CD8-positive, alpha-beta memory T cell (primary cell): ENCODE results near the gene TESMIN. TPM values are rescaled to one million over a fixed set of nuclear protein-coding genes. Genes with fewer than 3 reads are reported as not detected.
A peak's percentile ranks its signal among the peaks of the same experiment; 100 is the strongest.

Experiments
- CTCF ChIA-PET: fragments of 350-600 bp; sonication (Branson Sonifier 250); formaldehyde crosslinking; loops from one replicate; lab custom pipeline; 2021; ENCODE audit warnings: antibody characterized with exemption; lab: Charles Lee
- POLR2A ChIA-PET: fragments of 350-600 bp; sonication (Branson Sonifier 250); formaldehyde crosslinking; loops from one replicate; lab custom pipeline; 2021; ENCODE audit warnings: antibody characterized with exemption; lab: Charles Lee
- DNase-seq, 5 donors: peaks; one replicate each; pipeline versions ENCODE4 v3.0.0 to v3.0.0-alpha.2; 2020 to 2022; ENCODE audit warnings: mixed read lengths in 1 of 5
- H3K27ac ChIP-seq: one replicate; pipeline ENCODE4 v1.7.0; 2013; ENCODE audit warnings: low read depth, mild to moderate bottlenecking, low read length, moderate library complexity
- H3K27me3 ChIP-seq: 2 replicates; pipeline ENCODE4 v1.7.0; 2013; ENCODE audit warnings: low read length, mild to moderate bottlenecking; ENCODE audit not compliant: insufficient read depth, poor library complexity, severe bottlenecking
- H3K36me3 ChIP-seq: 2 replicates; pipeline ENCODE4 v1.7.0; 2013; ENCODE audit warnings: mild to moderate bottlenecking, low read length, moderate library complexity; ENCODE audit not compliant: insufficient read depth
- H3K4me1 ChIP-seq: 2 replicates; pipeline ENCODE4 v1.7.0; 2013; ENCODE audit warnings: mild to moderate bottlenecking, low read length, moderate library complexity; ENCODE audit not compliant: insufficient read depth
- H3K4me3 ChIP-seq: 2 replicates; pipeline ENCODE4 v1.7.0; 2013; ENCODE audit warnings: mild to moderate bottlenecking, low read length
- H3K9me3 ChIP-seq: 2 replicates; pipeline ENCODE4 v1.7.0; 2013; ENCODE audit warnings: mild to moderate bottlenecking, low read length
- H3K27ac Mint-ChIP-seq, 8 donors: one replicate each; pipeline ENCODE4 v1.8.0; 2020 to 2021; ENCODE audit warnings: mixed read lengths in 8 of 8, mild to moderate bottlenecking in 6 of 8, inconsistent platforms in 3 of 8, moderate library complexity in 3 of 8
- H3K27me3 Mint-ChIP-seq, 2 donors: one replicate each; pipeline ENCODE4 v1.8.0; 2020 to 2021; ENCODE audit warnings: mixed read lengths in 2 of 2, mild to moderate bottlenecking in 1 of 2, moderate library complexity in 1 of 2
- H3K36me3 Mint-ChIP-seq, 3 donors: one replicate each; pipeline ENCODE4 v1.8.0; 2020 to 2021; ENCODE audit warnings: mixed read lengths in 3 of 3, inconsistent platforms in 1 of 3, mild to moderate bottlenecking in 1 of 3
- H3K4me1 Mint-ChIP-seq, 3 donors: one replicate each; pipeline ENCODE4 v1.8.0; 2020 to 2021; ENCODE audit warnings: mixed read lengths in 3 of 3, inconsistent platforms in 1 of 3, mild to moderate bottlenecking in 1 of 3
- H3K4me3 Mint-ChIP-seq, 7 donors: one replicate each; pipeline ENCODE4 v1.8.0; 2020 to 2021; ENCODE audit warnings: mixed read lengths in 7 of 7, mild to moderate bottlenecking in 6 of 7, moderate library complexity in 4 of 7, inconsistent platforms in 2 of 7
- H3K9me3 Mint-ChIP-seq, 5 donors: one replicate each; pipeline ENCODE4 v1.8.0; 2020 to 2022; ENCODE audit warnings: mixed read lengths in 5 of 5, mild to moderate bottlenecking in 3 of 5, moderate library complexity in 2 of 5, inconsistent platforms in 1 of 5
- polyA plus RNA-seq: library from polyadenylated mRNA; unstranded; fragments of 300-500 nt; fragmentation: Illumina TruSeq; gene quantifications from one replicate; pipeline ENCODE4 v1.2.3, GENCODE V29; 2021
- total RNA-seq, 2 experiments: library from RNA; stranded (reverse); gene quantifications; one replicate each; pipeline ENCODE4 v1.2.3, GENCODE V29; 2021

TESMIN gene
- total and polyA plus RNA-seq, 3 experiments from 2014 or later = 1.3 to 3.2 (median 1.3) TPM

DNA sequence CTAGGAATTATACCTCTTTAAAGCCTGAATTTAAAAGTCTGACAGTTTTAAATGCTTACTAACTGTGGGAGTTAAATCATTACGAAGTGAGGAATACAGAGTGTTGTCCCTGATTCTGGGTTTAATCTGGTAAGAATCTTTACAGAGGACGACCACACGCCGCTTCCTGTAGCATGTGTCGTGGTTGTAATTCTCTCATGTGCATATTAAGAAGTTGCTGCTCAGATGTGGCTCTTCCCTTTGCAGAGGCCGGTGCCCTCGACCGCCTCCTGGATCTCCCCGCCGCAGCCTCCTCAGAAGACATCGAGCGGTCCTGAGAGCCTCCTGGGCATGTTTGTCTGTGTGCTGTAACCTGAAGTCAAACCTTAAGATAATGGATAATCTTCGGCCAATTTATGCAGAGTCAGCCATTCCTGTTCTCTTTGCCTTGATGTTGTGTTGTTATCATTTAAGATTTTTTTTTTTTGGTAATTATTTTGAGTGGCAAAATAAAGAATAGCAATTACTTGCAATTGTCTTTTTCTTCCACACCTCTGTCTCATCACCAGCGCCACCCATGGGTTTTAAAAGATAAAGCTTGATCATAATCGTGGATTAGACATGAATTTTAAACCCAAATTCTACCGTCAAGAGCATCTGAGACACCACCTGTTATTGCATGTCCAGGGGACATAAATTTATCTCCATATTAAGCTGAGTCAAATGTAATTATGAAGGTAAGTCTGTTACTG is 60.5 kb downstream of the TESMIN start:
- peak in 2 of 5 donors; percentile 22 to 45 for DNase-seq
- peak overlapping the region in 6 of 7 donors; percentile 54 to 82 (median 74) for H3K4me3 Mint-ChIP-seq
- H3K27me3 ChIP-seq = peaks cover 5% of the 10 kb centered on the region
- ChIA-PET CTCF (no interaction called here), POLR2A (no interaction called here)
- H3K36me3 Mint-ChIP-seq = no peaks in the 10 kb centered on the region
- H3K4me3 ChIP-seq = no peak overlapping the region
- no peaks in the 10 kb centered on the region for H3K36me3 ChIP-seq
- H3K27ac Mint-ChIP-seq = peak overlapping the region in 7 of 8 donors; percentile 27 to 66 (median 43)
- no peaks in the 10 kb centered on the region for H3K9me3 ChIP-seq
- no peak overlapping the region for H3K27ac ChIP-seq
- peaks cover 22 to 27% (median 26%) of the 10 kb centered on the region in 3 donors for H3K4me1 Mint-ChIP-seq
- peaks cover 0 to 5% (median under 1%) of the 10 kb centered on the region in 5 donors for H3K9me3 Mint-ChIP-seq
- peaks cover 22 to 35% of the 10 kb centered on the region in 2 donors for H3K27me3 Mint-ChIP-seq
- H3K4me1 ChIP-seq = peaks cover 18% of the 10 kb centered on the region

DNA sequence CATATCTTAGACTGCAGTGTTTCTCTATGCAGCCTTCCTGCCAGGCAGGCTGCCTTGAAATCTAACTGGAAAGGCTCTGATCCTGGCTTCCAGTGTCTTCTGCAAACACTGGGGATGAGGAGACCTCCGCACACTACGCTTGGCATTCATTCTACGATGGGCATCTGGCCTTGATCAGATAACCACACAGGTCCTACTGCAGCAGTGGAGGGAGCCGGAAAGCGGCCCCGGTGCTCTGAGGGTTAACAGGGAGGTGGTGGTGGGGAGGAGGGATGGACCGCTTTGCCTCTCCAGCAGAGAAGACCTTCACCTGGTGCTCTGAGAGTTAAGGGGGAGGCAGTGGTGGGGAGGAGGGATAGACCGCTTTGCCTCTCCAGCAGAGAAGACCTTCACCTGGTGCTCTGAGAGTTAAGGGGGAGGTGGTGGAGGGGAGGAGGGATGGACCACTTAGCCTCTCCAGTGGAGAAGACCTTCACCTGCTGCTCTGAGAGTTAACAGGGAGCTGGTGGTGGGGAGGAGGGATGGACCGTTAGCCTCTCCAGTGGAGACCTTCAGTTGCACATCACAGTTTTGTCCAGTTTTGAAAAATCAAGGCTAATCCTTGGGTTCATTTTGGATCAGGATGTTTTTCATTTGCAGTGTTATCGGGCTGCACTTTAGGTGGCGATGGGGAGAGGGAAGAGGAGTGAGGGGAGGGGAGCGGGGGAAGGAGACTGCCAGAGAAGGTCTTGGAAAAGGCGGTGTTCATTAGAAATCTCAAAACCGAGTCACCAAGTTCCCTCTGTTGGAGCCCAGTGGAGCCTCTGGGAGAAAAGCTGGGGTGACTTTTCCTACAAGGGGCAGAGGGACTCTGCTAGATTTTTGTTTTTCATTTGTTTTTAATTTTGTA is 61.3 kb downstream of the TESMIN start:
- peaks cover 6% of the 10 kb centered on the region for H3K27me3 ChIP-seq
- no peak overlapping the region for H3K4me3 ChIP-seq
- H3K9me3 Mint-ChIP-seq = no peaks in the 10 kb centered on the region
- ChIA-PET POLR2A (no interaction called here), CTCF (no interaction called here)
- peaks cover 18% of the 10 kb centered on the region for H3K4me1 ChIP-seq
- no peak for DNase-seq
- H3K4me1 Mint-ChIP-seq = peaks cover 22 to 33% (median 27%) of the 10 kb centered on the region in 3 donors
- no peaks in the 10 kb centered on the region for H3K36me3 ChIP-seq
- no peak overlapping the region for H3K27ac ChIP-seq
- H3K27me3 Mint-ChIP-seq = peaks cover 27 to 42% of the 10 kb centered on the region in 2 donors
- peak overlapping the region in 4 of 8 donors; percentile 8 to 66 (median 54) for H3K27ac Mint-ChIP-seq
- no peaks in the 10 kb centered on the region for H3K36me3 Mint-ChIP-seq
- H3K4me3 Mint-ChIP-seq = peak overlapping the region in 3 of 7 donors; percentile 71 to 82 (median 77)
- no peaks in the 10 kb centered on the region for H3K9me3 ChIP-seq

DNA sequence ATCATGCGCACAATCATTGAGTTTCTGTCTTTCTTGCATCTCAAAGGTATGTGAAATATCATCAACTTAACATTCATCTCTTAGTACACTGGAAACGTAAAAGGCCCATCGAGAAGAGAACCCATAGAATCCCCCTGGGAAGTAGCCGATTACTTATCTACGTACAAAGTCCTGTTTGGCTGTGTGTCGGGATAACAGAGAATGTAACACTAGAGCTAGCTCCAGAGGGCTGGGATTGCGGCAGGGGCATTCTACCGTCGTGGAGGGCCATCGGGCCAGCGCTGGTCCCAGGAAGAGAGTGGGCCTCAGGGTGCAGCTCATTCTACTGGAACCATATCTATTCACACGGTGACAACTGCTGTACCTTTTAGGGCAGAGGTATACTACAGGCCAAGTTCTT is 62.4 kb downstream of the TESMIN start:
- Mint-ChIP-seq H3K36me3 (no peaks in the 10 kb centered on the region), H3K9me3 (no peaks in the 10 kb centered on the region), H3K4me1 (peaks cover 22 to 33% (median 27%) of the 10 kb centered on the region in 3 donors), H3K4me3 (no peak overlapping the region), H3K27me3 (peaks cover 25 to 42% of the 10 kb centered on the region in 2 donors), H3K27ac (no peak overlapping the region)
- peaks cover 10% of the 10 kb centered on the region for H3K27me3 ChIP-seq
- H3K27ac ChIP-seq = no peak overlapping the region
- H3K4me3 ChIP-seq = no peak overlapping the region
- H3K36me3 ChIP-seq = no peaks in the 10 kb centered on the region
- peaks cover 18% of the 10 kb centered on the region for H3K4me1 ChIP-seq
- CTCF ChIA-PET = no interaction called here
- POLR2A ChIA-PET = no interaction called here
- no peaks in the 10 kb centered on the region for H3K9me3 ChIP-seq
- DNase-seq = no peak

DNA sequence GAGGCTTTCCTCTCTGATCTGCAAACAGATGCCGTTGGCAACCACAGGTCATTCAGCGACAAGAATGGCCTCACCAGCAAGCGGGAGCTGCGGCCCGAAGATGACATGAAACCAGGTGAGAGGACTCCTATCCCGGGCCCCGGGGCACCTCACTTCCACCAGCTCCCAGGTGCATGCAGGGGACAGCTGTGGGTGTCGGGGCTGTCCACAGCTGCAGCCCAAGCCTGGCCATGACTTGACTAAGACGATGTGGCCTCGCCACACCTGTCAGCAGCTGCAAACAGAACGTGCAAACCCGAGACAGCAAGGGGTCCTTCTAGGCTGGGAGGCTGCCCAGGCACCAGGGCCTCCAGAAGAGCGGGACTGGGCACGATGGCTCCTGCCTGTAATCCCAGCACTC is 63.3 kb downstream of the TESMIN start:
- peaks cover 14% of the 10 kb centered on the region for H3K27me3 ChIP-seq
- H3K4me3 ChIP-seq = no peak overlapping the region
- Mint-ChIP-seq H3K36me3 (no peaks in the 10 kb centered on the region), H3K27me3 (peaks cover 33 to 38% of the 10 kb centered on the region in 2 donors), H3K27ac (no peak overlapping the region), H3K4me1 (peaks cover 23 to 33% (median 27%) of the 10 kb centered on the region in 3 donors), H3K9me3 (no peaks in the 10 kb centered on the region), H3K4me3 (no peak overlapping the region)
- no peaks in the 10 kb centered on the region for H3K36me3 ChIP-seq
- H3K4me1 ChIP-seq = peaks cover 18% of the 10 kb centered on the region
- no peaks in the 10 kb centered on the region for H3K9me3 ChIP-seq
- POLR2A ChIA-PET = no interaction called here
- CTCF ChIA-PET = interaction anchor here (1.0 to 1.2 kb wide), 2 partner anchors 10 to 156 kb away, joined by 3 to 4 read pairs; no protein-coding TSS in a partner anchor
- no peak for DNase-seq
- H3K27ac ChIP-seq = no peak overlapping the region

DNA sequence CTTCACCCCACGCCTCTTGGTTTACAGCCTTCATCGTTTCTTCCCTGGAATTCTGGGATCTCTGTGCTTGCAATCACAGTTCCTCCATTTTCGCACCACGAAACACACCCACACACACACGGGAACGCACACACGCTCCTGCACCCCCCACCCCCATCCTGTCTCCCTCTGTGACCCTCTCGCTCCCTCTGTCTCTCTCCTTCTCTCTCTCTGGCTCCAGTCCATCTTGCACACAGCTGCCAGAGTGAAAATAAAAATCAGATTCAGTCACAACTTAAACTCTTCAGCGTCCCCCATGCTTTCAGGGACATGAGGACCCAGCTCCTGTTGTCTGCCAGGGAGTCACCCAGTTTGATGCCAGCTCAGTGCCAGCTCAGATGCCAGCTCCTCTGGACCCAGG is 64.0 kb downstream of the TESMIN start:
- H3K27me3 Mint-ChIP-seq = peaks cover 39 to 43% of the 10 kb centered on the region in 2 donors
- H3K9me3 ChIP-seq = no peaks in the 10 kb centered on the region
- CTCF ChIA-PET = interaction anchor here (1.2 kb wide), 1 partner anchor 157 kb away, joined by 3 read pairs; no protein-coding TSS in a partner anchor

DNA sequence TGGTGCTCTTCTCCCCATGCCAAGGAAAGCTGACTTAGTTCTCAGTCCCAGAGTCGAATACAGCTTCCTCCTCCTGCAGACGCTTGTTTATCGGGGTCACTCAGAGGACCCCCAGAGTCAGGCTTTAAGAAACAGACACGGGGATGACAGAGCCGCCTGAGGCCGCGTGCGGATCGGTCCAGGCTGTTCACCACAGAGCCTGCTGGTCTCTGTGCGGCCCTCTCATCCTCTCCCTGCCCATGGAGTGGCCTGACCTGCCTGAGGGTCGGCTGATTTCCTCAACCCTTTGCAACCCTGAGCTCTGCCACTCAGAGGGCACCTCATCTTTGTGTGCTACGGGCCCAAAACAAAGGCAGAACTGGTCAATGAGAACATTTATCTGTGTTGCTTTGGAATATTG is 64.8 kb downstream of the TESMIN start:
- H3K4me3 Mint-ChIP-seq = no peak overlapping the region
- H3K27ac Mint-ChIP-seq = no peak overlapping the region
- Histone ChIP-seq H3K36me3 (no peaks in the 10 kb centered on the region), H3K4me1 (peaks cover 18% of the 10 kb centered on the region), H3K27ac (no peak overlapping the region), H3K9me3 (no peaks in the 10 kb centered on the region), H3K27me3 (peaks cover 17% of the 10 kb centered on the region), H3K4me3 (no peak overlapping the region)
- no peaks in the 10 kb centered on the region for H3K36me3 Mint-ChIP-seq
- peaks cover 24 to 32% (median 26%) of the 10 kb centered on the region in 3 donors for H3K4me1 Mint-ChIP-seq
- peaks cover 45 to 47% of the 10 kb centered on the region in 2 donors for H3K27me3 Mint-ChIP-seq
- DNase-seq = no peak
- no peaks in the 10 kb centered on the region for H3K9me3 Mint-ChIP-seq
- CTCF ChIA-PET = no interaction called here
- POLR2A ChIA-PET = no interaction called here

More for the DNA sequence above, 64.0 kb downstream of the TESMIN start:
- Mint-ChIP-seq H3K4me3 (no peak overlapping the region), H3K27ac (no peak overlapping the region), H3K4me1 (peaks cover 25 to 33% (median 27%) of the 10 kb centered on the region in 3 donors), H3K9me3 (no peaks in the 10 kb centered on the region), H3K36me3 (no peaks in the 10 kb centered on the region)
- H3K27ac ChIP-seq = no peak overlapping the region
- POLR2A ChIA-PET = no interaction called here
- no peak for DNase-seq
- peaks cover 17% of the 10 kb centered on the region for H3K27me3 ChIP-seq
- H3K36me3 ChIP-seq = no peaks in the 10 kb centered on the region
- no peak overlapping the region for H3K4me3 ChIP-seq
- peaks cover 18% of the 10 kb centered on the region for H3K4me1 ChIP-seq

DNA sequence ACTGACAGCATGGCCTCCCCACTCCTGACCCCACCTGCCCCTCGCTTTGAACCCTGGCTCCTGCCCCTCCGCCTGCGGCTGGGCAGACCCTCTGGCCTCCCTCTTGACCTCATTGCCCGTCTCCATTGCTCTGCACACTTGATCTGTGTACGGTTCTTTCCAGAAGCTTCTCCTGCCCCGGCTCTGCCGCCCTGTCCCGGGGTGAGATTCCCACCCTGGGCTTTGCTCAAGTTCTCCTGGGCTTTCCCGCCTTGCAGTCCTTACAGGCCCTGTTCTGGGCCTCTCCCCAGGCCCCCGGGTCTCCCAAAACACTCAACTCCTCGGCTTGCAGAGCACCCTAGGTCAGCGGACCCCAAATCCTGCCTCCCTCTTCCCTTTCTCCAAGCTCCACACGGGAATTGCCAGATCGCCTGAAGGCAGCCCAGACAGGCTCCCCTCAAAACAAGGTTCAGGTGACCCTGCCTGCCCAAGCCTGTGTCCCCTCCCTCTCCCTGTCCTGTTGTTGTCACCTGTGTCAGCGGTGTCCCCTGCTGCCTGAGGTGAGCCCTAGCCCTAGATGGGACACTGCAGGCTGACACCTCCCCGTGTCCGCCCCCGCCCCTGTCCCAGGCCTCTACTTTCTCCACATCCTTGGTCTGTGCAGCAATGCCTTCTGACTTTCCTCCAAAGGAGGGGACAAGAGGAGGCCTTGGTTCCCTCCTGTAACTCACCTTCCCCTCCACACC is 65.5 kb downstream of the TESMIN start:
- H3K27me3 Mint-ChIP-seq = peaks cover 44 to 47% of the 10 kb centered on the region in 2 donors
- peaks cover 12% of the 10 kb centered on the region for H3K4me1 ChIP-seq
- H3K36me3 Mint-ChIP-seq = no peaks in the 10 kb centered on the region
- H3K27ac ChIP-seq = no peak overlapping the region
- H3K27me3 ChIP-seq = peaks cover 17% of the 10 kb centered on the region
- no peaks in the 10 kb centered on the region for H3K36me3 ChIP-seq
- DNase-seq = no peak
- POLR2A ChIA-PET = no interaction called here
- CTCF ChIA-PET = no interaction called here
- no peak overlapping the region for H3K4me3 ChIP-seq
- peak overlapping the region in 6 of 7 donors; percentile 11 to 72 (median 27) for H3K4me3 Mint-ChIP-seq
- peaks cover 18 to 25% (median 19%) of the 10 kb centered on the region in 3 donors for H3K4me1 Mint-ChIP-seq
- no peaks in the 10 kb centered on the region for H3K9me3 ChIP-seq
- peak overlapping the region in 1 of 8 donors; percentile 39 for H3K27ac Mint-ChIP-seq
- no peaks in the 10 kb centered on the region for H3K9me3 Mint-ChIP-seq
